Left cardiac atrium (tissue), 4 donors: ENCODE results near the gene KRTAP12-4. TPM values are rescaled to one million over a fixed set of nuclear protein-coding genes. Genes with fewer than 3 reads are reported as not detected.
"Not testable (repeated sequence)": the region's sequence is repeated elsewhere in the genome, so short reads cannot be mapped to it uniquely, and the experiment has no call there.

Experiments
- ATAC-seq, 2 donors: fragments of 200-7000 bp; cut with Tn5 transposase; one replicate each; pipeline ENCODE4 v1.9.1; 2020; ENCODE audit warnings: mild to moderate bottlenecking in 2 of 2, moderate library complexity in 2 of 2
- DNase-seq: peaks from one replicate; pipeline ENCODE4 v3.0.0-alpha.2; 2020
- intact Hi-C, 2 donors: fragments of 100-400 bp; cut with DNase I; formaldehyde crosslinking; loops; one replicate each; pipeline versions ENCODE4 v1.14.1 to v1.15.1; 2022 to 2023
- total RNA-seq, 2 donors: library from RNA; stranded (reverse); fragmentation: NEBNext Ultra II Directional; extraction: Animal tissue kit (Norgen Biotek cat#: 25700); gene quantifications; one replicate each; pipeline ENCODE4 v1.2.1, GENCODE V29; 2021
- donor health status: DM: no; HTN: yes; CAD: no.
- donor health status: DM: no; HTN: yes; CAD: no; lungs with severe emphysema.
- donor health status: DM: yes; HTN: yes; CAD: no.
- donor health status: Dilated cardiomyopathy.

KRTAP12-4 gene
- total RNA-seq, 2 donors from 2014 or later: not detected

GRCh38 chr21:44691686-44692085 is 37.2 kb upstream of the KRTAP12-4 start:
- no peak for DNase-seq
- ATAC-seq: no peak
- intact Hi-C loops: no loop called here

GRCh38 chr21:44689740-44690139 is 35.3 kb upstream of the KRTAP12-4 start:
- intact Hi-C loops, DNase-seq, ATAC-seq: not testable (repeated sequence)

GRCh38 chr21:44687671-44688070 is 33.2 kb upstream of the KRTAP12-4 start:
- DNase-seq (no peak), ATAC-seq (no peak)
- intact Hi-C loops: no loop called here

DNA sequence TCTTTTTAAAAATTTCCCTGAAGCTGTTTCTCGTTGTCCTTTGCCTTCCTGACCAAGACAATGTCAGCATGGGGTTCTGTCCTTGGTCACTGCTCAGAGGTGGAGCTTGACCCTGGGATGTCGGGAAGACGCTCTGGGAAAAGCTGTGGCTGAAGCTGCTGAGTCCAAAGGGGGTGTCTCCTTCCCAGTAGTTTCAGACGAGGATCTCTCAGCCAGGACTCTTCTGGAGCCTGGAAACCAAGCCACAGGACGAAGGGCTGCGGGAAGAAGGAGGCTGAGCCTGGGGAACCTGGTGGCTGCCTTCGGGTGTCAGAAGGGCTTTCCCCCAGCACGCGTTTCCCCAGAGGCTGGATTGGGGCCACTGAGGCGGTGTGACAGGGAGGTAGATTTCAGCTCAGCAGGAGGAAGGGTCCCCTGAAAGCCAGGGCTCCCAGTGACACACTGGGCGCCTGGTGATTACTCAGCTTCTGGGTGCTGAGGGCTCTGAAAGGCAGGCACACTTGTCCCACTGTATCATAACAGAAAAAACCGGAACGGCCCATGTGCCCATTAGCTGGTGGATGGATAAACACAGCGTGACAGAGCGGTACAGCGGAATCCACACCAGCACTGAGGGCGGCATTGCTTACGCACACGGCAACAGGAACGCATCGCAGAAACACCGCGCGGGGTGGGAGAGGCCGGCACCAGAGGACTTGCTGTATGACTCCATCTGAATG is 32.5 kb upstream of the KRTAP12-4 start:
- intact Hi-C loops: no loop called here
- no peak for DNase-seq
- ATAC-seq: no peak

- intact Hi-C loops: no loop called here
- no peak for ATAC-seq
- DNase-seq: no peak
Measured at GRCh38 chr21:44686000-44686781, 31.7 kb upstream of the KRTAP12-4 start.

DNA sequence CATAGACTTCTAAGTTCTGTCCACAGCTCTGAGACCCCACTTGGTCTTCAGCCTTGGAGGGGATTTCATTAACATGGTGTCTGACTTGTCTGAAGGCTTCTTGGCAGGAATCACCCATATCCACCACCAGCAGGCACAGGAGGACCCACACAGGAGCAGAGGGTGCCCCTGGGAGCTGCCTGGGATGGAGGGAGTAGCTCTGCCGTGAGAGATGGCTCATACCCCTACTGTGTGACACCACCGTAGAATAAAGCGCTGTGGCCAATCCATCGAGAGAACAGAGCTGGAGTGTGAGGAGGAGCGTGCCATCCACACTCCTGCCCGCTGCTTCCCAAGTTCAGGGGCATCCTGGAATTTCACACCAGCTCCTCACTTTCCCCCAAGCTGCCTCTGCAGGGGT is 30.6 kb upstream of the KRTAP12-4 start:
- not testable (repeated sequence) for DNase-seq

DNA sequence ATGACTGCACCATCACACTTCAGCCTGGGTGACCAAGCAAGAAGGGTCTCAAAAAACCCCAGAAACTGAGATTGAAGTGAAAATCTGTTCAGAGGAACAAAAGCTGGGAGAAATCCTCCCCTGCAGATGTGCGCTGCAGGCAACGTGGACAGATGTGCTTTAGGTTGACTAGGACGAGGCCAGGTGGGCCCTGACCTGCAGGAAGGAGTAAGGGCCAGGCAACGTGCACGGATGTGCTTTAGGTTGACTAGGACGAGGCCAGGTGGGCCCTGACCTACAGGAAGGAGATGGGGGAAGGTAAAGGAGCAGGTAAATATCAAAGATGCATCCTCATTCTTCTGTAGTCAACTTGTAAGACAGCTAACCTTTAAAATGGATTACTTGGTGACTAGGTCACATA is 30.0 kb upstream of the KRTAP12-4 start:
- DNase-seq: no peak
- intact Hi-C loops: no loop called here
- ATAC-seq: no peak

More for the DNA sequence above, 30.6 kb upstream of the KRTAP12-4 start:
- ATAC-seq, intact Hi-C loops: not testable (repeated sequence)

DNA sequence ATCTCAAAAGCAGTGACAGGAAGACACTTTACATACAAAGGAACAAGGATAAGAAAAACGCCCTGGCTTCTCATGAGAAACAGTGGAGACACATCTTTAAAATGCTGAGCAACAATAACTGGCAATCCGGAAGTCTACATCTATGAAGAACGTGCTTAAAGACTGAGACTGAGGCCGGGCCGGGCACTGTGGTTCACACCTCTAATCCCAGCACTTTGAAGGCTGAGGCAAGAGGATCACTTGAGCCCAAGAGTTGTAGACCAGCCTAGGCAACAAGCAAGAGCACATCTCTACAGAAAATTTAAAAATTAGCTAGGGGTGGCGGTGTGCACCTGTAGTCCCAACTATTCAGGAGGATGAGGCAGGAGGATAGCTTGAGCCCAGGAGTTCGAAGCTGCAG is 29.6 kb upstream of the KRTAP12-4 start:
- intact Hi-C loops: no loop called here
- ATAC-seq (no peak), DNase-seq (no peak)

DNA sequence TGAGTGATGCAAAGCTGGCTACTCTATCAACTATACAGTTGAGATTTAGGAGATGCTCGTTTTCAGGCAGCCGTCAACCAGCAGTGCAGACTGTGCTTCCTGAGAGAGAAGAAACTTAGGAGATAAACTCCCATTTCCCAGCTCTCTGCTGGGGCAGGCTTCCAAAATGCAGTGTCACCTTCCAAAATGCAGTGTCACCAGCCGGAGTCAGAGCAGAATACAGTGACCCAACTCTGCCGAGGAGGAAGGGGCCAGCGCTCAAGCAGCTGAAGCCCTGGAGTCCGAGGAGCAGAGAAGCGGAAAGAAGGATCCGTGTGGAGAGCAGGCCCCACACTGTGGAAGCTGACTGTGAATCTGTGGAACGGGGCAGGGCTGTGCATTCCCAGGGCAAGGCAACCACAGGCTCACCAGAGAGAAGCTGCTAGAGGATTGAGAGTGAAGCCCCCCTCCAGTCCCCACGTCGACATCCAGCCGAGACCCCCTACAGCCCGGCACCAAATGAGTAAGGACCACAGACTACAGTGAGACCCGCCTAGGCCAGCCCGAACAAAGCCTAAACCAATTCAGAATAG is 28.2 kb upstream of the KRTAP12-4 start:
- ATAC-seq (no peak), DNase-seq (no peak)
- intact Hi-C loops: no loop called here

DNA sequence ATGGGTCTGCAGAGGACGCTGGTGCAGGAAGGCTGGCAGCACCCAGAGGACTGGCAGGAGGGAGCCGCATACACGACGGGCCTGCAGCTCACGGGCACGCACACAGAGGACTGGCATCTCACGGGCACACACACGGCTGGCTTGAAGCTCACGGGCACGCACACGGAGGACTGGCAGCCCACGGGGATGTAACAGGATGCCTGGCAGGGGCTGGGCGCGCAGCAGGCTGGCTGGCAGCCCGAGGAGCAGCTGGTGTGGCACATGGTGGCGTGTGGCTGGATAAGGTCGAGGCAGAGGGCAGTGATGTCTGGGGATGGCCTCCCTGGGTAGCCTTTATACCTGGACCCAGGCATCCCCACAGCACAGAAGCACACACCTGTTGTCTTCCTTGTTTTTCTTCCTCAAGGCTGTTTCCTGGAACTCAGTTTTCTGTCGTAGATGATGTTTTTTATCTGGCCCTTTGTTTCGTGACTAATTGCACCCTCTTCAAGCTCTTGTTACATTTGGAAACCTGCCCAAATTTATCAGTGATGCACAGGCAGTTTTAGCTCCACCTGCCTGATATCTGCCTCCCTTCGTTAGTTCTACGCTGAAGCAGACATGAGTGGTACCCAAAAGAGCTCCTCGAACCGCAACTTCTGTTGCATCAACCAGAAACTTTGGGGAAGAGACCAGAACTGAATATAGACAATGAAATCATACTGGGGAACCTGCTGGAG is 27.6 kb upstream of the KRTAP12-4 start, which contains the start of gene KRTAP12-1:
Gene KRTAP12-1, minus strand, starts transcription at position 303 of the 719 bp plus-strand sequence. Its CDS starts 40 bp downstream, at position 263.
- ATAC-seq: peak; percentile 25 to 63
- DNase-seq: no peak
- intact Hi-C loops: no loop called here

DNA sequence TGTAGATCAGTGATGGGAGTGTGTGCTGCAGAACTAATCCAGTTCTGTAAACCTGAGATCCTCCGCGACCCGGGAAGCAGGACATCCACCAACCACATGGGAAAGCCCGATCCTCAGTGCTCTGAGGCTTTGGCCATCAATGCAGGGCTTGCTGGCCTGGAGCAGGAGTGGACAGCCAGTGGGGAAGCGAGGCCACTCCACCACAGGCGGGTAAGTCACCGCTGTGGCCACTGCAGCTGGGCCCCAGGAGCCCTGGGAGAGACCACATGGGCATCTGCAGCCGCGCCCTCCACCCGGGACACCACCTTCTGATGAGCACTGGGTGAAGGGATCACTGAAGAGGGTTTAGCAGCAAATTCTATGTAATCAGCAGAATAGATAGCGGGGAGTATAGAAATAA is 26.7 kb upstream of the KRTAP12-4 start:
- no peak for DNase-seq

DNA sequence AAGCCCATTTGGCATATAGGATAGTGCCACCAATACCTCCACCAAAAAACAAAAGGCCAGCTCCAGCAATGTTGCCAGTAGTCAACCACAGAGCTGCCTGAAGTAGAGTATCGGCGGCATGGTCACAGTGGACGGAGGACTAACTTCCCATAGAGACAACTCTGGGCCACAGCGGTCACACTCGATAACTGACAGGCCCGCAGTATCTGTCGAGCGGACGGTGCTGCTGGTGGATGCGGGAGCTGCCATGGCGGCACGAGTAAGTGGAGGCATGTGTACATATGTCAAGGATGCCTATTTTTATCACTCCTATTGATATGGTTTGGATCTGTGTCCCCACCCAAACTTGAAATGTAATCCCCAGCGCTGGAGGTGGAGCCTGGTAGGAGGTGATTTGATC is 23.4 kb upstream of the KRTAP12-4 start:
- DNase-seq: no peak
- intact Hi-C loops: no loop called here
- ATAC-seq: no peak

More for the DNA sequence above, 26.7 kb upstream of the KRTAP12-4 start:
- intact Hi-C loops: no loop called here
- ATAC-seq: no peak

DNA sequence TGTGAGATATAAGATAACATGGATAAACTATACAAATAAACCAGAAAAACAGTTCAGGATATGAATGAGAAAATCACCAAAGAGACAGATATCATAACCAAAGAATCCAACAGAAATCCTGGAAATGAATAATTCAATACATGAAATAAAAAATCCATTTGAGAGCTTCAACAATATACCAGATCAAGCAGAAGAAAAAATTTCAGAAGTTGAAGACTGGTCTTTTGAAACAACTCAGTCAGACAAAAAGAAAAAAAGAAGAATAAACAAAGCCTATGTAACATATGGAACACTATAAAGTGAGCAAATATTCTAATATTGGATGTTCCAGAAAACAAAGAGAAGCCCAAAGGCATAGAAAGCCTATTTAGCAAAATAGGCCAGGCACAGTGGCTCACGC is 17.5 kb upstream of the KRTAP12-4 start:
- ATAC-seq: no peak
- intact Hi-C loops: no loop called here
- no peak for DNase-seq

- intact Hi-C loops: no loop called here
- ATAC-seq: no peak
- DNase-seq: no peak
Measured at GRCh38 chr21:44670642-44671432, 16.4 kb upstream of the KRTAP12-4 start.

DNA sequence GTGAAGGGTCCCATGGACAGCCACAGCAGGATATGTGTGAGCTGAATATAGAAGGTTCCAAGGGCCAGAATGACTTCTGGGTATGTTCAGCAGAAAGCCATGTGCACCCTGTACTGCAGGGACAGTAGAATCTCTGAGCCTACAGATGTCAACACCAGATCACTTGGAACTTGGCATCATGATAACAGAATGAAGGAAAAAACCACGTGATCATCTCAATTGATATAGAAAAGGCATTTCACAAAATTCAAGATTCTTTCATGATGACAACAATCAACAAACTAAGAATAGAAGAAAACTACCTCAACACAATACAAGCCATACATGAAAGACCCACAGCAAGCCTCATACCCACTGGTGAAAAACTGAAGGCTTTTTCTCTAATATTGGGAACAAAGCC is 13.2 kb upstream of the KRTAP12-4 start:
- no peak for ATAC-seq
- DNase-seq: no peak
- intact Hi-C loops: no loop called here

- DNase-seq (peak; percentile 61), ATAC-seq (peak; percentile 89 to 98)
- intact Hi-C loops: no loop called here
Measured at GRCh38 chr21:44666401-44667320, 12.2 kb upstream of the KRTAP12-4 start, which contains the start of gene KRTAP12-2. KRTAP12-2 (minus strand) TSS chr21:44666927; CDS start chr21:44666886, 41 bp downstream.

GRCh38 chr21:44664691-44665090 is 10.2 kb upstream of the KRTAP12-4 start:
- ATAC-seq: no peak
- intact Hi-C loops: no loop called here
- DNase-seq: no peak

DNA sequence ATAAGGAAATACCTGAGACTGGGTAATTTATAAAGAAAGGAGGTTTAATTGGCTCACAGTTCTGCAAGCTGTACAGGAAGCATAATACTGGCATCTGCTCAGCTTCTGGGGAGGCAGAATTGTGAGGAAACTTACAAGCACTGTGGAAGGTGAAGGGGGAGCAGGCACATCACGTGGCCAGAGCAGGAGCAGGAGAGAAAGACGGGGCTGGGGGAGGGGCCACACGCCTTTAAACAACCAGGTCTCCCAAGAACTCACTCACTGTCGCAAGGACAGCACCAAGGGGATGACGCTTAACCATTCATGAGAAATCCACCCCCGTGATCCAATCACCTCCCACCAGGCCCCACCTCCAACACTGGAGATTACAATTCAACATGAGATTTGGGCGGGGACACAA is 7.1 kb upstream of the KRTAP12-4 start:
- ATAC-seq, DNase-seq, intact Hi-C loops: not testable (repeated sequence)
